MM.1S (cell line): Measurements from ENCODE around the gene DRD3.

ENCODE experiments used
- DNase-seq: peaks from one replicate; pipeline ENCODE4 v3.0.0-alpha.2; 2015
- H2AFZ ChIP-seq: fragments of 300-600 bp; sonication (generic); 2 replicates; pipeline ENCODE4 v1.6.0; 2016; ENCODE audit warnings: antibody characterized with exemption, low read length
- H3F3A ChIP-seq: fragments of 300-600 bp; sonication (generic); 2 replicates; pipeline ENCODE4 v1.6.1; 2016; ENCODE audit warnings: mild to moderate bottlenecking, antibody characterized with exemption, low read length, moderate library complexity, mixed read lengths; ENCODE audit not compliant: insufficient read depth
- H3K27ac ChIP-seq: fragments of 300-600 bp; sonication (generic); 2 replicates; pipeline ENCODE4 v1.5.1; 2016; ENCODE audit warnings: mild to moderate bottlenecking, low read length
- H3K27me3 ChIP-seq: fragments of 300-600 bp; sonication (generic); replicated peaks from 2 replicates; pipeline ENCODE4 v1.6.0; 2016; ENCODE audit warnings: low read length; ENCODE audit not compliant: insufficient read depth
- H3K36me3 ChIP-seq: fragments of 300-600 bp; sonication (generic); replicated peaks from 2 replicates; pipeline ENCODE4 v1.6.1; 2016; ENCODE audit warnings: mild to moderate bottlenecking, low read length, mixed read lengths; ENCODE audit not compliant: insufficient read depth
- H3K4me1 ChIP-seq: fragments of 300-600 bp; sonication (generic); 2 replicates; pipeline ENCODE4 v1.6.1; 2016; ENCODE audit warnings: low read length, mixed read lengths
- H3K4me2 ChIP-seq: fragments of 300-600 bp; sonication (generic); 2 replicates; pipeline ENCODE4 v1.6.0; 2016; ENCODE audit warnings: low read depth, low read length
- H3K4me3 ChIP-seq: fragments of 300-600 bp; sonication (generic); 2 replicates; pipeline ENCODE4 v1.5.1; 2016; ENCODE audit warnings: low read length, mixed read lengths
- H3K79me2 ChIP-seq: fragments of 300-600 bp; sonication (generic); 2 replicates; pipeline ENCODE4 v1.6.1; 2016; ENCODE audit warnings: mixed run types, low read length, mixed read lengths
- H3K9ac ChIP-seq: fragments of 300-600 bp; sonication (generic); 2 replicates; pipeline ENCODE4 v1.6.1; 2016; ENCODE audit warnings: low read length, mixed read lengths
- H3K9me2 ChIP-seq: fragments of 300-600 bp; sonication (generic); replicated peaks from 2 replicates; pipeline ENCODE4 v1.6.1; 2016; ENCODE audit warnings: mild to moderate bottlenecking, low read length, mixed read lengths; ENCODE audit not compliant: insufficient read depth
- H3K9me3 ChIP-seq: fragments of 300-600 bp; sonication (generic); replicated peaks from 2 replicates; pipeline ENCODE4 v1.6.1; 2016; ENCODE audit warnings: mild to moderate bottlenecking, low read length, mixed read lengths; ENCODE audit not compliant: insufficient read depth
- H4K20me1 ChIP-seq: fragments of 300-600 bp; sonication (generic); 2 replicates; pipeline ENCODE4 v1.6.1; 2016; ENCODE audit warnings: mild to moderate bottlenecking, low read length, moderate library complexity, mixed read lengths; ENCODE audit not compliant: insufficient read depth
- CTCF ChIP-seq: fragments of 300-600 bp; sonication (generic); IDR thresholded peaks from 2 replicates; pipeline ENCODE4 v1.5.1; 2016; ENCODE audit warnings: antibody characterized with exemption, low read length, mixed read lengths
- EZH2 ChIP-seq: fragments of 300-600 bp; sonication (generic); optimal IDR thresholded peaks from 2 replicates; pipeline ENCODE3; 2017; ENCODE audit warnings: low read depth, mild to moderate bottlenecking, antibody characterized with exemption, low read length, mixed read lengths
- EZH2phosphoT487 ChIP-seq: fragments of 300-600 bp; sonication (generic); IDR thresholded peaks from 2 replicates; pipeline ENCODE4 v1.6.1; 2018; ENCODE audit warnings: antibody characterized with exemption, low read length

The DRD3 gene

DNA sequence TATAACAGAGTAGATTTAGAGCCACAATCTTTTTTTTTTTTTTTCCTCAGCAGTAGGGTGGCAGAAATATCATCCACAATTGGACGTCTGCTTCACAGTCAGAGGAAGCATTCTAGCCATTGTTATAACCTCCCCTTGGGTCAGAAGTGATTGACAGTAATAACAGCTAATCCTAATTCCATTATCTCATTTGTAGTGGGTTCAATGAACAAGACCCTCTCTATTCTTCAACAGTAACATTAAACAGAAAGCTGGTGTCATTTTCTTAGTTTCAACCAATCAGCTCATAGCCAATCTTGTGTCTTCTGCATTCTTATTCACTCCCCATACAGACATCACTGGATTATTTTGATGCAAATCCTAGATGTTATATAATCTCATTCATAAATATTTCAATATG, 77.8 kb downstream of the DRD3 start:
- Histone ChIP-seq H3K4me1 (no peaks in the 10 kb centered on the region), H3K4me2 (no peak overlapping the region), H3K36me3 (no peaks in the 10 kb centered on the region), H3K9me3 (no peaks in the 10 kb centered on the region), H4K20me1 (no peaks in the 10 kb centered on the region), H2AFZ (no peak overlapping the region), H3F3A (no peaks in the 10 kb centered on the region), H3K79me2 (no peaks in the 10 kb centered on the region), H3K27ac (no peak overlapping the region), H3K4me3 (no peak overlapping the region), H3K27me3 (no peaks in the 10 kb centered on the region), H3K9ac (no peak overlapping the region), H3K9me2 (no peaks in the 10 kb centered on the region)
- no peak for DNase-seq
- TF ChIP-seq CTCF (no peak), EZH2 (no peak), EZH2phosphoT487 (no peak)

GRCh38 chr3:114095796-114096195, 83.1 kb downstream of the DRD3 start:
- H3K4me1 ChIP-seq, result no peaks in the 10 kb centered on the region
- no peaks in the 10 kb centered on the region for H3K9me2 ChIP-seq
- H3K9ac ChIP-seq, result no peak overlapping the region
- H3K4me2 ChIP-seq, result no peak overlapping the region
- no peak overlapping the region for H3K27ac ChIP-seq
- H3K36me3 ChIP-seq, result no peaks in the 10 kb centered on the region
- H4K20me1 ChIP-seq, result no peaks in the 10 kb centered on the region
- no peak for DNase-seq
- no peak overlapping the region for H2AFZ ChIP-seq
- H3F3A ChIP-seq, result no peaks in the 10 kb centered on the region
- H3K27me3 ChIP-seq, result no peaks in the 10 kb centered on the region
- TF ChIP-seq CTCF (no peak), EZH2 (no peak), EZH2phosphoT487 (no peak)
- no peaks in the 10 kb centered on the region for H3K9me3 ChIP-seq
- H3K79me2 ChIP-seq, result no peaks in the 10 kb centered on the region
- H3K4me3 ChIP-seq, result no peak overlapping the region

DNA sequence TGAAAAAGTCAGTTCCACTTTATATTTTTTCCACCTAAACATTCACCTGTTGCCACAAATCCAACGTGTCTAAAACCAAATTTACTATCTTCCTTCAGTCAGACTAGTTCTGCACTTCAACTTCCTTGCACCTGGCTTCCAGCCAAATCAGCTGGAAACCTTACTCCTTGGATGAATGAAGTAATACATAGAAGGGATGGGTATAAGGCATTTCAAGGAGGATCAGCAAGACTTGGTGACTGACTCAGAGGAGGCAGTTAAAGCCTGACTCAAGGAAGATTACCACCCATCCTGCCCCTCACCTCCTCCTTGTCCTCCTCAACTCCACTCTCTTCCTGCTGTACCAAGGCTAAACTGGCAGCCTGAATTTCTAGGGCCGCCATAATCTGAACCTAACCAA, 85.3 kb downstream of the DRD3 start:
- no peak overlapping the region for H3K27ac ChIP-seq
- no peaks in the 10 kb centered on the region for H3K79me2 ChIP-seq
- no peaks in the 10 kb centered on the region for H3K36me3 ChIP-seq
- no peak for DNase-seq
- no peak overlapping the region for H2AFZ ChIP-seq
- H3K4me2 ChIP-seq, result no peak overlapping the region
- no peaks in the 10 kb centered on the region for H3K9me3 ChIP-seq
- no peaks in the 10 kb centered on the region for H3K9me2 ChIP-seq
- H3F3A ChIP-seq, result no peaks in the 10 kb centered on the region
- TF ChIP-seq CTCF (no peak), EZH2 (no peak), EZH2phosphoT487 (no peak)
- no peaks in the 10 kb centered on the region for H3K4me1 ChIP-seq
- no peak overlapping the region for H3K9ac ChIP-seq
- H4K20me1 ChIP-seq, result no peaks in the 10 kb centered on the region
- no peaks in the 10 kb centered on the region for H3K27me3 ChIP-seq
- H3K4me3 ChIP-seq, result no peak overlapping the region
